Endodermal cell (in vitro differentiated cells): ENCODE data around the gene ARCN1. TPM values are rescaled to one million over a fixed set of nuclear protein-coding genes. Genes with fewer than 3 reads are reported as not detected.

Source experiments
- DNase-seq: peaks from one replicate; pipeline ENCODE4 v3.0.0-alpha.2; 2017
- H3K27ac ChIP-seq: 2 replicates; pipeline ENCODE4 v1.5.1; 2013; ENCODE audit warnings: mild to moderate bottlenecking, low read depth, low read length, moderate library complexity
- H3K27me3 ChIP-seq: 2 replicates; pipeline ENCODE4 v1.6.1; 2013; ENCODE audit warnings: mild to moderate bottlenecking, low read length, moderate library complexity; ENCODE audit not compliant: insufficient read depth, control insufficient read depth, poor library complexity, severe bottlenecking
- H3K36me3 ChIP-seq: 2 replicates; pipeline ENCODE4 v1.7.0; 2013; ENCODE audit warnings: mild to moderate bottlenecking, low read length, moderate library complexity; ENCODE audit not compliant: control insufficient read depth, insufficient read depth
- H3K4me1 ChIP-seq: one replicate; pipeline ENCODE4 v1.7.0; 2013; ENCODE audit warnings: low read length; ENCODE audit not compliant: control insufficient read depth, insufficient read depth
- H3K4me3 ChIP-seq: 2 replicates; pipeline ENCODE4 v1.5.1; 2013; ENCODE audit warnings: mild to moderate bottlenecking, low read length, moderate library complexity
- H3K9ac ChIP-seq: 2 replicates; pipeline ENCODE4 v1.6.1; 2013; ENCODE audit warnings: mild to moderate bottlenecking, low read length, moderate library complexity; ENCODE audit not compliant: poor library complexity, severe bottlenecking; ENCODE audit errors: extremely low read depth
- H3K9me3 ChIP-seq: 2 replicates; pipeline ENCODE4 v1.6.1; 2013; ENCODE audit warnings: mild to moderate bottlenecking, low read length, moderate library complexity; ENCODE audit not compliant: control insufficient read depth
- H3K27ac Mint-ChIP-seq: 2 replicates; pipeline ENCODE4 v1.8.0; 2020; ENCODE audit warnings: mixed read lengths
- H3K27me3 Mint-ChIP-seq: 2 replicates; pipeline ENCODE4 v1.8.0; 2021; ENCODE audit warnings: mild to moderate bottlenecking, mixed read lengths; ENCODE audit not compliant: insufficient read depth
- H3K36me3 Mint-ChIP-seq: 2 replicates; pipeline ENCODE4 v1.8.0; 2020; ENCODE audit warnings: low read depth, mixed read lengths
- H3K4me1 Mint-ChIP-seq: 2 replicates; pipeline ENCODE4 v1.8.0; 2020; ENCODE audit warnings: mixed read lengths
- H3K4me3 Mint-ChIP-seq: 2 replicates; pipeline ENCODE4 v1.8.0; 2020; ENCODE audit warnings: mild to moderate bottlenecking, moderate library complexity, mixed read lengths
- H3K9me3 Mint-ChIP-seq: 2 replicates; pipeline ENCODE4 v1.8.0; 2020; ENCODE audit warnings: mild to moderate bottlenecking, mixed read lengths
- WGBS, 2 experiments: methylation state at CpG; one replicate each; pipeline versions ENCODE4 v1.1.5 to v1.1.7; 2013; ENCODE audit warnings: missing lambda C conversion rate in 2 of 2, mixed read lengths in 1 of 2; ENCODE audit not compliant: insufficient coverage in 1 of 2, insufficient read length in 1 of 2; 5-methylcytosine and 5-hydroxymethylcytosine counted together
- total RNA-seq, 2 donors: library from RNA; stranded (reverse); fragmentation: NEBNext Ultra II Directional in 1 of 2; extraction: Animal tissue kit (Norgen Biotek cat#: 25700) in 1 of 2; gene quantifications; 2 replicates in 1 of 2; 3 replicates in 1 of 2; pipeline ENCODE4 v1.2.1, GENCODE V29; 2021
- TF ChIP-seq, protein P1 (sequence below): fragments of 200-600 bp; sonication (generic); conservative IDR thresholded peaks from 2 replicates; pipeline ENCODE4 v1.5.0; 2021; ENCODE audit warnings: antibody characterized with exemption, mild to moderate bottlenecking

Gene ARCN1
- total RNA-seq, 2 donors from 2014 or later = 130 to 161 TPM

DNA sequence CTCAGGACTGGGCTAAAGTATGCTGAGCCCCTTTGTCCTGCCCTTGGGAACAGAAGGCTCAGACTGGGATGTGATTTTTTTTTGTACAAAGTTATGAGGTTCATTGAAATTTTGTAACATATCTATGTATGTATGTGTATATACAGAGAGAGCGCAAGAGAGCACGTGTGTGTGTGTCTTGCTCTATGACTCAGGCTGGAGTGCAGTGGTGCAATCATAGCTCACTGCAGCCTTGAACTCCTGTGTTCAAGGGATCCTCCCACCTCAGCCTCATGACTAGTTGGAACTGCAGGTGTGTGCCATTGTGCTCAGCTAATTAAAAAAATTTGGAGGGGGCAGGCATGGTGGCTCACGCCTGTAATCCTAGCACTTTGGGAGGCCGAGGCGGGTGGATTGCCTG, 35.5 kb upstream of the ARCN1 start:
- H3K4me1 Mint-ChIP-seq = peaks cover 15% of the 10 kb centered on the region
- Histone ChIP-seq H3K4me1 (peaks cover 2% of the 10 kb centered on the region), H3K9ac (no peak overlapping the region), H3K9me3 (no peaks in the 10 kb centered on the region), H3K4me3 (no peak overlapping the region), H3K27me3 (no peaks in the 10 kb centered on the region), H3K27ac (no peak overlapping the region), H3K36me3 (no peaks in the 10 kb centered on the region)
- TF ChIP-seq, protein P1, sequence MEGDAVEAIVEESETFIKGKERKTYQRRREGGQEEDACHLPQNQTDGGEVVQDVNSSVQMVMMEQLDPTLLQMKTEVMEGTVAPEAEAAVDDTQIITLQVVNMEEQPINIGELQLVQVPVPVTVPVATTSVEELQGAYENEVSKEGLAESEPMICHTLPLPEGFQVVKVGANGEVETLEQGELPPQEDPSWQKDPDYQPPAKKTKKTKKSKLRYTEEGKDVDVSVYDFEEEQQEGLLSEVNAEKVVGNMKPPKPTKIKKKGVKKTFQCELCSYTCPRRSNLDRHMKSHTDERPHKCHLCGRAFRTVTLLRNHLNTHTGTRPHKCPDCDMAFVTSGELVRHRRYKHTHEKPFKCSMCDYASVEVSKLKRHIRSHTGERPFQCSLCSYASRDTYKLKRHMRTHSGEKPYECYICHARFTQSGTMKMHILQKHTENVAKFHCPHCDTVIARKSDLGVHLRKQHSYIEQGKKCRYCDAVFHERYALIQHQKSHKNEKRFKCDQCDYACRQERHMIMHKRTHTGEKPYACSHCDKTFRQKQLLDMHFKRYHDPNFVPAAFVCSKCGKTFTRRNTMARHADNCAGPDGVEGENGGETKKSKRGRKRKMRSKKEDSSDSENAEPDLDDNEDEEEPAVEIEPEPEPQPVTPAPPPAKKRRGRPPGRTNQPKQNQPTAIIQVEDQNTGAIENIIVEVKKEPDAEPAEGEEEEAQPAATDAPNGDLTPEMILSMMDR = no peak
- H3K36me3 Mint-ChIP-seq = peaks cover 26% of the 10 kb centered on the region
- no peak overlapping the region for H3K27ac Mint-ChIP-seq
- no peak overlapping the region for H3K4me3 Mint-ChIP-seq
- WGBS, 2 experiments = 78 to 97% methylated on average over 5 of the region's 5 CpGs
- H3K27me3 Mint-ChIP-seq = no peaks in the 10 kb centered on the region
- no peaks in the 10 kb centered on the region for H3K9me3 Mint-ChIP-seq
- no peak for DNase-seq

GRCh38 chr11:118537409-118537980, 34.7 kb upstream of the ARCN1 start:
- Histone ChIP-seq H3K27me3 (no peaks in the 10 kb centered on the region), H3K9me3 (no peaks in the 10 kb centered on the region), H3K4me1 (no peaks in the 10 kb centered on the region), H3K27ac (no peak overlapping the region), H3K4me3 (no peak overlapping the region), H3K9ac (no peak overlapping the region), H3K36me3 (no peaks in the 10 kb centered on the region)
- no peaks in the 10 kb centered on the region for H3K9me3 Mint-ChIP-seq
- H3K4me1 Mint-ChIP-seq = peaks cover 8% of the 10 kb centered on the region
- H3K27ac Mint-ChIP-seq = no peak overlapping the region
- no peak for DNase-seq
- H3K36me3 Mint-ChIP-seq = peaks cover 30% of the 10 kb centered on the region
- 98 to 100% methylated on average over 5 to 6 of the region's 6 CpGs for WGBS, 2 experiments
- H3K4me3 Mint-ChIP-seq = no peak overlapping the region
- H3K27me3 Mint-ChIP-seq = no peaks in the 10 kb centered on the region
- TF ChIP-seq, protein P1 = no peak

- no peaks in the 10 kb centered on the region for H3K9me3 Mint-ChIP-seq
- Histone ChIP-seq H3K9me3 (no peaks in the 10 kb centered on the region), H3K27ac (no peak overlapping the region), H3K4me1 (peaks cover 4% of the 10 kb centered on the region), H3K9ac (no peak overlapping the region), H3K4me3 (no peak overlapping the region), H3K36me3 (no peaks in the 10 kb centered on the region), H3K27me3 (no peaks in the 10 kb centered on the region)
- H3K36me3 Mint-ChIP-seq = peaks cover 26% of the 10 kb centered on the region
- no peak overlapping the region for H3K4me3 Mint-ChIP-seq
- TF ChIP-seq, protein P1 = no peak
- H3K27ac Mint-ChIP-seq = no peak overlapping the region
- 91 to 92% methylated on average over 7 to 8 of the region's 8 CpGs for WGBS, 2 experiments
- no peak for DNase-seq
- no peaks in the 10 kb centered on the region for H3K27me3 Mint-ChIP-seq
- peaks cover 10% of the 10 kb centered on the region for H3K4me1 Mint-ChIP-seq
Observed at GRCh38 chr11:118544010-118544646, 28.1 kb upstream of the ARCN1 start.
